HCT116 (cell line): ENCODE measurements around the gene GOLT1A. TPM values are rescaled to one million over a fixed set of nuclear protein-coding genes. Genes with fewer than 3 reads are reported as not detected.

Experiments
- ATAC-seq: fragments of 200-7000 bp; cut with Tn5 transposase; 2 replicates; pipeline ENCODE4 v1.9.1; 2020; ENCODE audit warnings: mild to moderate bottlenecking, moderate library complexity
- BruUV-seq: library from RNA; stranded (reverse); fragments of 400-500 nt; replicated peaks from 2 replicates; lab custom pipeline; 2021; lab: Mats Ljungman, UMichigan
- CTCF ChIA-PET: fragments of 300-600 bp; sonication (Branson Sonifier 250); formaldehyde crosslinking; loops from one replicate; lab custom pipeline; 2021; ENCODE audit warnings: antibody characterized with exemption; lab: Charles Lee
- POLR2A ChIA-PET: fragments of 300-600, 350-600 bp; sonication (Branson Sonifier 250); formaldehyde crosslinking; loops from one replicate; lab custom pipeline; 2021; ENCODE audit warnings: antibody characterized with exemption; lab: Charles Lee
- RAD21 ChIA-PET, 2 experiments: fragments of 300-600 bp; sonication (Branson Sonifier 250); formaldehyde crosslinking; loops; one replicate each; lab custom pipeline; 2023; ENCODE audit warnings: low total read pairs in 2 of 2; ENCODE audit not compliant: uncharacterized antibody in 2 of 2, unreplicated experiment in 2 of 2, low non-redundant PET in 1 of 2; lab: Charles Lee
- DNase-seq: peaks from one replicate; pipeline ENCODE4 v3.0.0-alpha.2; 2010; ENCODE audit warnings: low read depth, low spot score
- H2AFZ ChIP-seq: fragments of 200-600 bp; shearing (Covaris generic), sonication (generic); 2 replicates; pipeline ENCODE4 v1.6.1; 2017; ENCODE audit warnings: low read depth, mixed run types, mixed read lengths, antibody characterized with exemption, low read length; ENCODE audit not compliant: poor library complexity, severe bottlenecking
- H3K27ac ChIP-seq: 2 replicates; pipeline ENCODE4 v1.5.1; 2012; ENCODE audit warnings: low read depth, low read length
- H3K27me3 ChIP-seq: fragments of 200-600 bp; sonication (generic); 2 replicates; pipeline ENCODE4 v1.6.1; 2016; ENCODE audit warnings: mixed run types, low read length, mixed read lengths; ENCODE audit not compliant: insufficient read depth
- H3K36me3 ChIP-seq, 2 experiments: fragments of 200-500 bp in 1 of 2; fragments of 200-600 bp in 1 of 2; sonication (Bioruptor generic) in 1 of 2; sonication (generic) in 1 of 2; 2 replicates each; pipeline versions ENCODE4 v1.5.1 to v1.6.1; 2014 to 2016; ENCODE audit warnings: low read length in 2 of 2, inconsistent platforms in 1 of 2, mixed read lengths in 1 of 2, mixed run types in 1 of 2; ENCODE audit not compliant: insufficient read depth in 2 of 2, control insufficient read depth in 1 of 2
- H3K4me1 ChIP-seq, 2 experiments: fragments of 200-600 bp in 1 of 2; sonication (generic) in 1 of 2; 2 replicates each; pipeline versions ENCODE4 v1.5.1 to v1.6.1; 2012 to 2017; ENCODE audit warnings: low read length in 2 of 2, inconsistent platforms in 1 of 2, mild to moderate bottlenecking in 1 of 2, mixed read lengths in 1 of 2, mixed run types in 1 of 2, moderate library complexity in 1 of 2; ENCODE audit not compliant: insufficient read depth in 2 of 2, control insufficient read depth in 1 of 2
- H3K4me2 ChIP-seq: fragments of 200-600 bp; sonication (generic); 2 replicates; pipeline ENCODE4 v1.6.1; 2017; ENCODE audit warnings: mixed run types, low read length, mixed read lengths
- H3K4me3 ChIP-seq, 2 experiments: fragments of 200-600 bp in 1 of 2; sonication (generic) in 1 of 2; replicated peaks in 1 of 2; 2 replicates each; pipeline ENCODE4 v1.5.1; 2011 to 2016; ENCODE audit warnings: low read length in 2 of 2, control low read depth in 1 of 2, low read depth in 1 of 2, mild to moderate bottlenecking in 1 of 2, mixed read lengths in 1 of 2, mixed run types in 1 of 2
- H3K79me2 ChIP-seq: fragments of 200-600 bp; sonication (generic); 2 replicates; pipeline ENCODE4 v1.6.1; 2017; ENCODE audit warnings: mild to moderate bottlenecking, mixed run types, low read length, moderate library complexity, mixed read lengths; ENCODE audit not compliant: insufficient read depth
- H3K9ac ChIP-seq: fragments of 200-600 bp; sonication (generic); 2 replicates; pipeline ENCODE4 v1.6.1; 2016; ENCODE audit warnings: low read length, mixed read lengths
- H3K9me2 ChIP-seq: fragments of 200-600 bp; sonication (generic), shearing (Covaris generic); 2 replicates; pipeline ENCODE4 v1.6.1; 2017; ENCODE audit warnings: mixed run types, mild to moderate bottlenecking, moderate library complexity; ENCODE audit not compliant: insufficient read depth
- H3K9me3 ChIP-seq, 2 experiments: fragments of 200-500 bp in 1 of 2; fragments of 200-600 bp in 1 of 2; sonication (Bioruptor generic) in 1 of 2; sonication (generic) in 1 of 2; 2 replicates each; pipeline ENCODE4 v1.6.1; 2014 to 2017; ENCODE audit warnings: low read length in 2 of 2, mixed read lengths in 2 of 2, inconsistent platforms in 1 of 2, low read depth in 1 of 2, mild to moderate bottlenecking in 1 of 2, mixed run types in 1 of 2, moderate library complexity in 1 of 2; ENCODE audit not compliant: control insufficient read depth in 1 of 2, insufficient read depth in 1 of 2
- H4K20me1 ChIP-seq: fragments of 200-600 bp; sonication (generic), shearing (Covaris generic); 2 replicates; pipeline ENCODE4 v1.6.1; 2017; ENCODE audit warnings: mixed run types, mild to moderate bottlenecking, moderate library complexity; ENCODE audit not compliant: insufficient read depth
- CBX3 ChIP-seq: IDR thresholded peaks from 2 replicates; pipeline ENCODE4 v1.6.1; 2012; ENCODE audit warnings: low read depth
- CEBPB ChIP-seq: IDR thresholded peaks from 2 replicates; pipeline ENCODE4 v1.6.1; 2012; ENCODE audit warnings: low read depth
- EGR1 ChIP-seq: IDR thresholded peaks from 2 replicates; pipeline ENCODE4 v1.6.1; 2012; ENCODE audit warnings: low read depth
- EZH2phosphoT487 ChIP-seq: fragments of 200-600 bp; IDR thresholded peaks from 2 replicates; pipeline ENCODE4 v1.6.1; 2018; ENCODE audit warnings: antibody characterized with exemption, borderline replicate concordance
- FOSL1 ChIP-seq: IDR thresholded peaks from 2 replicates; pipeline ENCODE4 v1.6.1; 2012; ENCODE audit warnings: low read depth
- POLR2A ChIP-seq: IDR thresholded peaks from 2 replicates; pipeline ENCODE4 v1.7.0; 2011; ENCODE audit warnings: borderline replicate concordance; ENCODE audit not compliant: insufficient read depth, insufficient read length; ENCODE audit errors: extremely low read depth
- POLR2AphosphoS5 ChIP-seq: IDR thresholded peaks from 2 replicates; pipeline ENCODE4 v1.6.1; 2011; ENCODE audit warnings: mild to moderate bottlenecking, low read depth, low read length, moderate library complexity
- RAD21 ChIP-seq: IDR thresholded peaks from 2 replicates; pipeline ENCODE4 v1.6.1; 2012; ENCODE audit warnings: low read depth, mild to moderate bottlenecking
- SP1 ChIP-seq: IDR thresholded peaks from 2 replicates; pipeline ENCODE4 v1.6.1; 2012; ENCODE audit warnings: low read depth
- SRF ChIP-seq: IDR thresholded peaks from 2 replicates; pipeline ENCODE4 v1.6.1; 2012; ENCODE audit warnings: low read depth
- TCF7L2 ChIP-seq: IDR thresholded peaks from 2 replicates; pipeline ENCODE4 v1.7.0; 2011; ENCODE audit warnings: borderline replicate concordance, inconsistent platforms; ENCODE audit not compliant: insufficient read depth, insufficient read length; ENCODE audit errors: extremely low read depth
- YY1 ChIP-seq: IDR thresholded peaks from 2 replicates; pipeline ENCODE4 v1.6.1; 2011; ENCODE audit warnings: low read length, low read depth, moderate library complexity, mild to moderate bottlenecking; ENCODE audit not compliant: insufficient replicate concordance; ENCODE audit errors: extremely low read depth
- ZFX ChIP-seq: fragments of 450-650 bp; IDR thresholded peaks from 2 replicates; pipeline ENCODE4 v1.6.1; 2017
- intact Hi-C: fragments of 100-400 bp; cut with micrococcal nuclease; formaldehyde crosslinking; loops from 2 replicates; pipeline ENCODE4 v1.10.0; 2022
- total RNA-seq: library from RNA; stranded (reverse); gene quantifications from one replicate; pipeline ENCODE4 v1.2.1, GENCODE V29; 2021; ENCODE audit not compliant: unreplicated experiment
- TF ChIP-seq, protein P1 (sequence below): IDR thresholded peaks from 2 replicates; pipeline ENCODE4 v1.6.1; 2012
- TF ChIP-seq, protein P2 (sequence below): IDR thresholded peaks from 2 replicates; pipeline ENCODE4 v1.6.1; 2011; ENCODE audit warnings: mild to moderate bottlenecking, low read length, moderate library complexity; ENCODE audit not compliant: insufficient replicate concordance; ENCODE audit errors: extremely low read depth
- TF ChIP-seq, protein P3 (sequence below): IDR thresholded peaks from 2 replicates; pipeline ENCODE4 v1.6.1; 2012
- TF ChIP-seq, protein P4 (sequence below), 3 experiments: fragments of 200-600 bp in 1 of 3; sonication (generic) in 1 of 3; IDR thresholded peaks in 2 of 3; conservative IDR thresholded peaks in 1 of 3; 2 replicates each; pipeline ENCODE4 v1.5.1; 2012 to 2017; ENCODE audit warnings: low read depth in 2 of 3, low read length in 2 of 3, antibody characterized with exemption in 1 of 3, borderline replicate concordance in 1 of 3, control low read depth in 1 of 3, mild to moderate bottlenecking in 1 of 3, mixed read lengths in 1 of 3, mixed run types in 1 of 3, moderate library complexity in 1 of 3; ENCODE audit not compliant: insufficient read depth in 1 of 3

GOLT1A gene
- total RNA-seq, 1 experiment from 2014 or later, result 8.0 TPM

DNA sequence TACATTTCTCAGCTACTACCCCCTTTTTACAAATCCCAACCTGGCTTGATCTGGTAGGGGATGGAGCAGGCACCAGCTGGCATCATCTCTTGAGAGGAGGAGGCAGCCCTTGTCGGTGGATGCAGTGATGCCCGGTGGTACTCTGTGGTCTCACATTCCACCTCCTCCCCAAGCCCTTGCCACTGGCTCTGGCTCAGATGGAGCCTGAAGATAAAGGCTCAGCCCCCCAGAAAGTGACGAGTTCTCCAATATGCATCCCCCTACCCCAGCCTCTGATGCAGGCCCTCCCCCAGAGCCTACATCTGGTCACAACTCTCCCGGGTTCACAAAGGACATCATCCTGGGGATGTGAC, 3.8 kb upstream of the GOLT1A start:
- Histone ChIP-seq H3K36me3 (no peaks in the 10 kb centered on the region), H3K9me3 (no peaks in the 10 kb centered on the region), H3K27me3 (no peaks in the 10 kb centered on the region), H3K9me2 (no peaks in the 10 kb centered on the region), H3K27ac (no peak overlapping the region), H3K4me1 (peaks cover 6 to 22% of the 10 kb centered on the region in 2 experiments; a peak in 3 of 4 replicates), H3K9ac (no peak overlapping the region), H4K20me1 (no peaks in the 10 kb centered on the region), H3K79me2 (no peaks in the 10 kb centered on the region), H3K4me3 (no peak overlapping the region), H3K4me2 (no peak overlapping the region), H2AFZ (no peak overlapping the region)
- ChIA-PET POLR2A (no interaction called here), RAD21 (no interaction called here), CTCF (no interaction called here)
- TF ChIP-seq EGR1 (no peak), SP1 (no peak), ZFX (no peak), EZH2phosphoT487 (no peak), CBX3 (no peak)
- TF ChIP-seq, protein P1, sequence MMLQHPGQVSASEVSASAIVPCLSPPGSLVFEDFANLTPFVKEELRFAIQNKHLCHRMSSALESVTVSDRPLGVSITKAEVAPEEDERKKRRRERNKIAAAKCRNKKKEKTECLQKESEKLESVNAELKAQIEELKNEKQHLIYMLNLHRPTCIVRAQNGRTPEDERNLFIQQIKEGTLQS, result no peak
- no peak for ATAC-seq
- DNase-seq, result no peak
- intact Hi-C loops, result no loop called here
- BruUV-seq, result no TSS peak

DNA sequence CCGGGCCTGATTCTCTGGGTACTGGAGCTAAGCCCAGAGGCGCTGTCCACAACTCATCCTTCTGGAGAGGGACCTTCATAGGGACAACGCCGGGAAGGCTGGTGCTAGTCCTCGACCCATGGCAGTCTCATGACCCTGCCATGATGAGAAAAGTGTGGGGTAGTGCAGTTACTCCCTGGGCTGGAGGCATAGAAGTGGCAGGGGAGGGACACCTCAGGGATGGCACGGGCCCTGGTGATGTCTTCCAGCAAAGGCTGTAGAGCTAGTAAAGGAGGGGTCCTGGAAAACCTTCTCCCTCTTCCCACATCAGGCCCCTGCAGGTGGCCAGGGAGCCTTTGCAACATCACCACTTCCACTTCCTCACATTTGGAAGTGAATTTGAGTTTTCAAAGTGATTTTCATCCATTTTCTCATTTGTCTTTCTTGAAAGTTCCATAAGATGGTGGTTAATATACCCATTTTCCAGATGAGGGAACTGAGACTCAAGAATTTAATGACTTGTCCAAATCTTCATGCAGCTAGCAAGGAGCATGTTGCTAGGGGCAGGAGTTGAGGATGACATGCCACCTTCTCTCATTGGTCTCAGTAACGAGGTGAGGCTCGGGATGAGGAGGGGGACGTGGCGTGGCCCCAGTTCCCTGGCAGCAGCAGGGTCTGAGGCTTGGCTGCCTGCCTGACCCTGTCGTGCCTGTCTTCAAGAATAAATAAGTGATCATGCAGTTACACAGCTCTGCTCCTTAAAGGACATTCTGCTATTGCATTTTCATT, 3.3 kb upstream of the GOLT1A start:
- ATAC-seq (no peak), DNase-seq (no peak)
- H3K27me3 ChIP-seq, result no peaks in the 10 kb centered on the region
- no peaks in the 10 kb centered on the region for H3K9me2 ChIP-seq
- H3K4me3 ChIP-seq, result no peak overlapping the region
- H3K27ac ChIP-seq, result no peak overlapping the region
- intact Hi-C loops, result no loop called here
- no TSS peak for BruUV-seq
- no peaks in the 10 kb centered on the region for H3K79me2 ChIP-seq
- H3K4me1 ChIP-seq, result peaks cover 6 to 23% of the 10 kb centered on the region in 2 experiments; a peak in 3 of 4 replicates
- no peaks in the 10 kb centered on the region for H4K20me1 ChIP-seq
- RAD21 ChIA-PET, result no interaction called here
- H3K9ac ChIP-seq, result no peak overlapping the region
- no peaks in the 10 kb centered on the region for H3K9me3 ChIP-seq
- no peaks in the 10 kb centered on the region for H3K36me3 ChIP-seq
- CTCF ChIA-PET, result interaction anchor here (1.6 kb wide), 1 partner anchor 10 kb away, joined by 3 read pairs; no protein-coding TSS in a partner anchor
- POLR2A ChIA-PET, result no interaction called here
- H3K4me2 ChIP-seq, result no peak overlapping the region
- no peak overlapping the region for H2AFZ ChIP-seq
- TF ChIP-seq RAD21 (no peak), SRF (no peak), CEBPB (no peak), POLR2AphosphoS5 (no peak), EGR1 (no peak), ZFX (no peak), YY1 (no peak), TCF7L2 (no peak), FOSL1 (no peak), POLR2A (no peak)
- TF ChIP-seq, protein P2, sequence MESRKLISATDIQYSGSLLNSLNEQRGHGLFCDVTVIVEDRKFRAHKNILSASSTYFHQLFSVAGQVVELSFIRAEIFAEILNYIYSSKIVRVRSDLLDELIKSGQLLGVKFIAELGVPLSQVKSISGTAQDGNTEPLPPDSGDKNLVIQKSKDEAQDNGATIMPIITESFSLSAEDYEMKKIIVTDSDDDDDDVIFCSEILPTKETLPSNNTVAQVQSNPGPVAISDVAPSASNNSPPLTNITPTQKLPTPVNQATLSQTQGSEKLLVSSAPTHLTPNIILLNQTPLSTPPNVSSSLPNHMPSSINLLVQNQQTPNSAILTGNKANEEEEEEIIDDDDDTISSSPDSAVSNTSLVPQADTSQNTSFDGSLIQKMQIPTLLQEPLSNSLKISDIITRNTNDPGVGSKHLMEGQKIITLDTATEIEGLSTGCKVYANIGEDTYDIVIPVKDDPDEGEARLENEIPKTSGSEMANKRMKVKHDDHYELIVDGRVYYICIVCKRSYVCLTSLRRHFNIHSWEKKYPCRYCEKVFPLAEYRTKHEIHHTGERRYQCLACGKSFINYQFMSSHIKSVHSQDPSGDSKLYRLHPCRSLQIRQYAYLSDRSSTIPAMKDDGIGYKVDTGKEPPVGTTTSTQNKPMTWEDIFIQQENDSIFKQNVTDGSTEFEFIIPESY, result no peak
- TF ChIP-seq, protein P3, sequence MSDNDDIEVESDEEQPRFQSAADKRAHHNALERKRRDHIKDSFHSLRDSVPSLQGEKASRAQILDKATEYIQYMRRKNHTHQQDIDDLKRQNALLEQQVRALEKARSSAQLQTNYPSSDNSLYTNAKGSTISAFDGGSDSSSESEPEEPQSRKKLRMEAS, result no peak
- TF ChIP-seq, protein P4, sequence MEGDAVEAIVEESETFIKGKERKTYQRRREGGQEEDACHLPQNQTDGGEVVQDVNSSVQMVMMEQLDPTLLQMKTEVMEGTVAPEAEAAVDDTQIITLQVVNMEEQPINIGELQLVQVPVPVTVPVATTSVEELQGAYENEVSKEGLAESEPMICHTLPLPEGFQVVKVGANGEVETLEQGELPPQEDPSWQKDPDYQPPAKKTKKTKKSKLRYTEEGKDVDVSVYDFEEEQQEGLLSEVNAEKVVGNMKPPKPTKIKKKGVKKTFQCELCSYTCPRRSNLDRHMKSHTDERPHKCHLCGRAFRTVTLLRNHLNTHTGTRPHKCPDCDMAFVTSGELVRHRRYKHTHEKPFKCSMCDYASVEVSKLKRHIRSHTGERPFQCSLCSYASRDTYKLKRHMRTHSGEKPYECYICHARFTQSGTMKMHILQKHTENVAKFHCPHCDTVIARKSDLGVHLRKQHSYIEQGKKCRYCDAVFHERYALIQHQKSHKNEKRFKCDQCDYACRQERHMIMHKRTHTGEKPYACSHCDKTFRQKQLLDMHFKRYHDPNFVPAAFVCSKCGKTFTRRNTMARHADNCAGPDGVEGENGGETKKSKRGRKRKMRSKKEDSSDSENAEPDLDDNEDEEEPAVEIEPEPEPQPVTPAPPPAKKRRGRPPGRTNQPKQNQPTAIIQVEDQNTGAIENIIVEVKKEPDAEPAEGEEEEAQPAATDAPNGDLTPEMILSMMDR (IDR thresholded peaks at IDR 0.05 in 2 of 3, conservative IDR thresholded peaks at IDR 0.05 in 1 of 3; ENCODE audit: borderline replicate concordance in 1 of 3, insufficient read depth in 1 of 3, low read depth in 2 of 3, low read length in 2 of 3), result no peak
